ENCODE measurements around the gene JPT2.
"Not testable (repeated sequence)": the region's sequence is repeated elsewhere in the genome, so short reads cannot be mapped to it uniquely, and the experiment has no call there.

Gene JPT2

DNA sequence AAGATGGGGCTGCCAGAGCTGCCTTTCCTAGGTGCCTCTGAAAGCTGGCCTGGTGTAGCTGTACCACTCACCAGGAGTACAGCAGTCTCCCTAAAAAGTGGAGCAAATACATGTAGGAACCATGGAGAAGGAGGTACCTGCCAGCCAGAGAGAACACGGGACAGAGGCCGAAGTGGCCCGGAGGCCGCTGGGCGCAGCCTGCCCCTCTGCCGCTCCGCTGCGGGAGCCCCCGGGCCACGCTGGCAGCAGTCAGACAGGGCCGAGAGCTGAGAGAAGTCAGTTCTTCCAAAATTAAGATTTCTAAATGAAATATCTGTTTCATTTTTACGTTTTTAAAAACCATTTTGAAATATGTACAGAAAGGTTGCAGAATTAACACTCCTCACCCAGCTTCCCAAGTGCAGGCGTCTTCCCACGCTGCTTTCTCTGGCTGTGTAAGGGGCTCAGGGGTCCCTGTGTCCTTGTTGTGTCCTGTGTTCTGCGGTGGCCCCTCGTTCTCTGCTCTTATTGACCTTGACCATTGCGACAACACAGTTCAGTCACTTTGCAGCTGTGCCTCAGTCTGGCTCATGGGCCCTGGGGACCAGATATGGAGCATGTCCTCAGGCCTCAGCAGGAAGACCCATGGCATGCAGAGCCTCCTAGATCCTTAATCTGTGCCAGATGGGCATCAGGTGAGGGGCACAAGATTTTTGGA is 32.9 kb downstream of the JPT2 start:
- ChIA-PET POLR2A (ENCODE audit: low non-redundant PET) (interaction anchor here (0.7 kb wide), 1 partner anchor 218 kb away, joined by 3 read pairs; the partner anchor contains the start of gene TELO2), CTCF (interaction anchor here (0.5 to 0.7 kb wide), 3 partner anchors 39 to 1618 kb away, joined by 3 to 4 read pairs (median 3); no protein-coding TSS in a partner anchor)
- no peak for DNase-seq (ENCODE audit: low spot score)
- TF ChIP-seq, protein P1, sequence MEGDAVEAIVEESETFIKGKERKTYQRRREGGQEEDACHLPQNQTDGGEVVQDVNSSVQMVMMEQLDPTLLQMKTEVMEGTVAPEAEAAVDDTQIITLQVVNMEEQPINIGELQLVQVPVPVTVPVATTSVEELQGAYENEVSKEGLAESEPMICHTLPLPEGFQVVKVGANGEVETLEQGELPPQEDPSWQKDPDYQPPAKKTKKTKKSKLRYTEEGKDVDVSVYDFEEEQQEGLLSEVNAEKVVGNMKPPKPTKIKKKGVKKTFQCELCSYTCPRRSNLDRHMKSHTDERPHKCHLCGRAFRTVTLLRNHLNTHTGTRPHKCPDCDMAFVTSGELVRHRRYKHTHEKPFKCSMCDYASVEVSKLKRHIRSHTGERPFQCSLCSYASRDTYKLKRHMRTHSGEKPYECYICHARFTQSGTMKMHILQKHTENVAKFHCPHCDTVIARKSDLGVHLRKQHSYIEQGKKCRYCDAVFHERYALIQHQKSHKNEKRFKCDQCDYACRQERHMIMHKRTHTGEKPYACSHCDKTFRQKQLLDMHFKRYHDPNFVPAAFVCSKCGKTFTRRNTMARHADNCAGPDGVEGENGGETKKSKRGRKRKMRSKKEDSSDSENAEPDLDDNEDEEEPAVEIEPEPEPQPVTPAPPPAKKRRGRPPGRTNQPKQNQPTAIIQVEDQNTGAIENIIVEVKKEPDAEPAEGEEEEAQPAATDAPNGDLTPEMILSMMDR (conservative IDR thresholded peaks at IDR 0.05; ENCODE audit: low read depth): no peak
- peak overlapping the region; percentile 38 for H3K27ac ChIP-seq

DNA sequence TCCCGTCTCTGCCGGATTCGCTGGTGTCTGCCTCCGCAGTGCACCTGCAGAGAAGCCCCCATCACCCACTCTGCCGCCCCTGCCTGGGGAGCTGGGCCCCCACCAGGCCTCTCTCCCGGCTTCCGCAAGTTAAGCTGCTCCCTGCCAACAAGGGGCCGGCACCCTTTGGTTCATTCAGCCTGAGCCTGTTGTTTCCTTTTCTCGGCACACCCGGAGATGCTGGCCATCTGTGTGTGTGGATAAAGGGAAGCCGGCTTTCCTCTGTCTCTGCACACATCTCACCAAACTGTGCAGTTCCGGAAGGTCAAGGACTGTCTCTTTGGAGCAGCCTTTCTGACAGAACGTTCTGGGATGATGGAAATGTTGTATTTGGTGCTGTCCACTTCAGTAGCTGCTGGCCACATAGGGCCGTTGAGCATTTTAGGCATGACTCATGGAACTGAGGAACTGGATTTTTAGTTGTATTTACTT is 34.7 kb downstream of the JPT2 start:
- POLR2A ChIA-PET (ENCODE audit: low non-redundant PET): no interaction called here
- CTCF ChIA-PET: no interaction called here
- no peak for DNase-seq (ENCODE audit: low spot score)
- peak overlapping the region; percentile 9; the same call in 1 of the 2 replicates for H3K27ac ChIP-seq
- TF ChIP-seq, protein P1 (conservative IDR thresholded peaks at IDR 0.05; ENCODE audit: low read depth): no peak

DNA sequence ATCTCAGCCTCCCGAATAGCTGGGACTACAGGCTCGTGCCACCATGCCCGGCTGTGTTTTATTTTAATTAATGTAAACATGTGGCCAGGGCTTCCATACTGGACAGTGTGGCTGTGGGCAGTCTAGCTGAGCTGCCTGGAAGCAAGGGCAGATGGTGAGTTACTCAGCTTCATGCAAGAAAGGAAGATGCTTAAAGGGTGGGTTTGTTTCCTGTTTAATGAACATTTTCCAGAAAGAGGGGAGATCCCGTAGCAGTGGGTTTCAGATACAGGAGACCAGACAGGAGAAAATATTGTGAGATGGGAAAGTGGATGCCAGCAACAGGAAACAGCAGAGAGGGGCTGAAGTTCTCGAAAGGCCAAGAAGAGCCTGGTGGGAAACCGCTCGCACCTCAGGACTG is 35.3 kb downstream of the JPT2 start:
- DNase-seq (ENCODE audit: low spot score): no peak
- POLR2A ChIA-PET (ENCODE audit: low non-redundant PET): no interaction called here
- H3K27ac ChIP-seq: peak overlapping the region; percentile 9; the same call in 1 of the 2 replicates
- CTCF ChIA-PET: no interaction called here
- TF ChIP-seq, protein P1 (conservative IDR thresholded peaks at IDR 0.05; ENCODE audit: low read depth): no peak

DNA sequence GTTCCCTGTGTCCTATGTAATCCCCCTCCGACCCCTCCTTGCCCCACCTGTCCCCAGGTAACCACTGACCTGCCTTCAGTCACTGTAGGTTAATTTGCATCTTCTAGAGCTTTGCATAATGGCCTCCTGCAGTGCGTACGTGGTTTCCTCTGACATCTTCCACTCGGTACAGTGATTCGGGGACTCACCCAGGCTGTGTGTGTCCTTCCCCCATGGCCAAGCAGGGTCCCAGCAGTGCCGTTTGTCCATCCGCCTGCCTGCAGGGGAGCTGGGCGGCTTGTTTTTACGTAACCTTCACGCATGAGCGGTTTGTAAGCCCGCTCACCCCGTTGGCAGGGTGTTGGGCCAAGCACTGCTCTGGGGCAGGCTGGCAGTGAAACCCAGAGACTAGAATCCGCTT is 35.9 kb downstream of the JPT2 start:
- ChIA-PET POLR2A (ENCODE audit: low non-redundant PET) (no interaction called here), CTCF (no interaction called here)
- TF ChIP-seq, protein P1 (conservative IDR thresholded peaks at IDR 0.05; ENCODE audit: low read depth): no peak
- H3K27ac ChIP-seq: no peak overlapping the region
- no peak for DNase-seq (ENCODE audit: low spot score)

DNA sequence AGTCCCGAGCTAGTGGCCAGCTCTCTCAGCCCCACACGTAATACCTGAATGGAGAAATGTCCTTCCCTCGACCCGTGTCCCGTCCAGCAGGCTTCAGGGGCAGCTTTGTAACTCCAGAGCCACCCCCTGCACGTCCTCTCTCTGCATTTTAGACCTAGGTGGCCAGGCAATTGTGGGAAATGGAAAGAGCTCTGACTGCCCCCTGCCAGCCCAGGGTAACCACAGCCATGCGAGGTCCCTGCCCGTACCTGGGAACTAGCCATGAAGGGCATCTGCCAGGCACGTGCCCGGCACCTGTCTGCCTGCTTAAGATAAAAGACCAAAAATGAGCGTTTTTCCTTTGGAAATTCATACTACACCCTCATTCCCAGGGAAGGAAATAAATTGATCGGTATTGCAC is 37.1 kb downstream of the JPT2 start:
- no peak overlapping the region for H3K27ac ChIP-seq
- ChIA-PET POLR2A (ENCODE audit: low non-redundant PET) (no interaction called here), CTCF (no interaction called here)
- no peak for DNase-seq (ENCODE audit: low spot score)
- TF ChIP-seq, protein P1 (conservative IDR thresholded peaks at IDR 0.05; ENCODE audit: low read depth): no peak

DNA sequence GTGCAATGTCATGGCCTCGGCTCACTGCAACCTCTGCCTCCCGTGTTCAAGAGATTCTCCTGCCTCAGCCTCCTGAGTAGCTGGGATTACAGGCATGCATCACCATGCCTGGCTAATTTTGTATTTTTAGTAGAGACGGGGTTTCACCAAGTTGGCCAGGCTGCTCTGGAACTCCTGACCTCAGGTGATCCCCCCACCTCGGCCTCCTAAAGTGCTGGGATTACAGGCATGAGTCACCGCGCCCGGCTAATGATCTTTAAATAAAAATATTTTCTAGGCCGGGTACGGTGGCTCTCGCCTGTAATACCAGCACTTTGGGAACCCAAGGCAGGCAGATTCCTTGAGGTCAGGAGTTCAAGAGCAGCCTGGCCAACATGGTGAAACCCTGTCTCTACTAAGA is 40.2 kb downstream of the JPT2 start:
- POLR2A ChIA-PET (ENCODE audit: low non-redundant PET): not testable (repeated sequence)

DNA sequence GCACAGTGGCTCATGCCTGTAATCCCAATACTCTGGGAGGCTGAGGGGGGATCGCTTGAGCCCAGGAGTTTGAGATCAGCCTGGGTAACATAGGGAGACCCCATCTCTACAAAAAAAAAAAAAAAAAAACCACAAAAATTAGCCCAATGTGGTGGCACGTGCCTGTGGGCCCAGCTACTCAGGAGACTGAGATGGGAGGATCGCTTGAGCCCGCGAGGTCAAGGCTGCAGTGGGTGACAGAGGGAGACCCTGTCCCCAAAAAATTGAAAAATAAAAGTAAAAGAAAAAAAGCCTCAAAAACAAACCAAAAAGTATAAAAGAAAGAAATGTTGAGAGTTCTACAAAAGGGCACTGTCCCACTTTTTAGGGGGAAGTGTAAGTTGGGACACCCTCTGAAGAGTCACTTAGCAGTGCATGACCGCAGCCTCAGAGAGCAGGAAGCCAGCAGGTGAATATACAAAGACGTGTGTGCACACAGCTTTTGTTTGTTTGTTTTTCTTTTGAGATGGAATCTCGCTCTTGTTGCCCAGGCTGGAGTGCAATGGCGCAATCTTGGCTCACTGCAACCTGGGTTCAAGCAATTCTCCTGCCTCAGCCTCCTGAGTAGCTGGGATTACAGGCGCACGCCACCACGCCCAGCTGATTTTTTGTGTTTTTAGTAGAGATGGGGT is 41.6 kb downstream of the JPT2 start:
- POLR2A ChIA-PET (ENCODE audit: low non-redundant PET): interaction anchor here (0.7 kb wide), 1 partner anchor 12 kb away, joined by 6 read pairs; no protein-coding TSS in a partner anchor
- peak overlapping the region; percentile 80 for H3K27ac ChIP-seq
- DNase-seq (ENCODE audit: low spot score); CTCF ChIA-PET: not testable (repeated sequence)

More for the DNA sequence above, 40.2 kb downstream of the JPT2 start:
- DNase-seq (ENCODE audit: low spot score); CTCF ChIA-PET: not testable (repeated sequence)
- H3K27ac ChIP-seq: peak overlapping the region; percentile 30
